ENCODE data around the gene BMAL1.

GRCh38 chr11:13259374-13259773 is 18.2 kb upstream of the BMAL1 start:
- no peak for TF ChIP-seq ATF3 (IDR thresholded peaks at IDR 0.05; ENCODE audit: insufficient read depth, low read depth, low read length)
- TF ChIP-seq SP4 (IDR thresholded peaks at IDR 0.05; ENCODE audit: low read length), result no peak
- no peak for TF ChIP-seq RAD21 (IDR thresholded peaks at IDR 0.05 in 1 of 2, conservative IDR thresholded peaks at IDR 0.05 in 1 of 2; ENCODE audit: low read depth in 2 of 2, low read length in 2 of 2)
- TF ChIP-seq CTCF (IDR thresholded peaks at IDR 0.05; ENCODE audit: control extremely low read depth in 1 of 3, insufficient read depth in 1 of 3, low read depth in 1 of 3, low read length in 3 of 3), result no peak
- no peak for TF ChIP-seq POLR2AphosphoS5 (IDR thresholded peaks at IDR 0.05; ENCODE audit: low read depth, low read length)
- no peak for TF ChIP-seq POLR2A (IDR thresholded peaks at IDR 0.05; ENCODE audit: control extremely low read depth in 1 of 2, low read depth in 2 of 2, low read length in 2 of 2)
- TF ChIP-seq BCL11A (IDR thresholded peaks at IDR 0.05; ENCODE audit: low read depth in 2 of 2, low read length in 2 of 2), result no peak
- no peak for TF ChIP-seq EGR1 (IDR thresholded peaks at IDR 0.05; ENCODE audit: borderline replicate concordance, low read depth, low read length)
- no peak for TF ChIP-seq JUND (IDR thresholded peaks at IDR 0.05; ENCODE audit: low read length)
- no peak for TF ChIP-seq SP2 (IDR thresholded peaks at IDR 0.05; ENCODE audit: low read length)
- TF ChIP-seq JUN (IDR thresholded peaks at IDR 0.05; ENCODE audit: low read depth, low read length), result no peak
- no peak for TF ChIP-seq E2F6 (IDR thresholded peaks at IDR 0.05)
- TF ChIP-seq YY1 (IDR thresholded peaks at IDR 0.05; ENCODE audit: low read depth, low read length), result no peak

All from H1 (cell line).